WTC11 (cell line): ENCODE measurements around the gene SLC47A2. TPM values are rescaled to one million over a fixed set of nuclear protein-coding genes. Genes with fewer than 3 reads are reported as not detected.
A peak's percentile ranks its signal among the peaks of the same experiment; 100 is the strongest.

Experiments
- ATAC-seq: fragments of 200-7000 bp; cut with Tn5 transposase; 2 replicates; pipeline ENCODE4 v1.10.0; 2021; ENCODE audit warnings: mild to moderate bottlenecking, moderate library complexity
- CTCF ChIA-PET: fragments of 300-600 bp; sonication (Branson Sonifier 250); formaldehyde crosslinking; loops from one replicate; lab custom pipeline; 2021; ENCODE audit warnings: antibody characterized with exemption; lab: Charles Lee
- POLR2A ChIA-PET: fragments of 350-600 bp; sonication (Branson Sonifier 250); formaldehyde crosslinking; loops from one replicate; lab custom pipeline; 2021; ENCODE audit warnings: antibody characterized with exemption; lab: Charles Lee
- DNase-seq: peaks from one replicate; pipeline ENCODE4 v3.0.0; 2021; ENCODE audit warnings: low spot score
- H3K27ac Mint-ChIP-seq: 2 replicates; pipeline ENCODE4 v1.8.0; 2021; ENCODE audit warnings: mixed read lengths
- H3K27me3 Mint-ChIP-seq: 2 replicates; pipeline ENCODE4 v1.8.0; 2021; ENCODE audit warnings: low read depth, mild to moderate bottlenecking, moderate library complexity, mixed read lengths
- H3K36me3 Mint-ChIP-seq: 2 replicates; pipeline ENCODE4 v1.8.0; 2021; ENCODE audit warnings: mixed read lengths
- H3K4me1 Mint-ChIP-seq: 2 replicates; pipeline ENCODE4 v1.8.0; 2022; ENCODE audit warnings: mixed read lengths
- H3K4me3 Mint-ChIP-seq: 2 replicates; pipeline ENCODE4 v1.8.0; 2021; ENCODE audit warnings: mild to moderate bottlenecking, moderate library complexity, mixed read lengths
- H3K9me3 Mint-ChIP-seq: 2 replicates; pipeline ENCODE4 v1.8.0; 2021; ENCODE audit warnings: mixed read lengths
- ATF2 ChIP-seq: sonication (generic); formaldehyde crosslinking; IDR thresholded peaks from 2 replicates; pipeline ENCODE4 v1.8.1; 2022; ENCODE audit warnings: low read depth, missing genetic modification reagents, borderline replicate concordance
- CREB1 ChIP-seq: sonication (generic); formaldehyde crosslinking; IDR thresholded peaks from 2 replicates; pipeline ENCODE4 v1.8.0; 2023; ENCODE audit warnings: mild to moderate bottlenecking, missing genetic modification reagents
- CREM ChIP-seq: sonication (generic); formaldehyde crosslinking; IDR thresholded peaks from 2 replicates; pipeline ENCODE4 v1.8.1; 2022; ENCODE audit warnings: mild to moderate bottlenecking, missing genetic modification reagents, moderate library complexity
- E2F1 ChIP-seq: sonication (generic); formaldehyde crosslinking; IDR thresholded peaks from 2 replicates; pipeline ENCODE4 v1.8.0; 2022; ENCODE audit warnings: mild to moderate bottlenecking, missing genetic modification reagents
- EMX1 ChIP-seq: fragments of 250-450 bp; sonication (Bioruptor Pico); IDR thresholded peaks from 2 replicates; pipeline ENCODE4 v1.8.0; 2021; ENCODE audit warnings: mild to moderate bottlenecking
- ESRRA ChIP-seq: sonication (generic); formaldehyde crosslinking; IDR thresholded peaks from 2 replicates; pipeline ENCODE4 v1.8.1; 2022; ENCODE audit warnings: mild to moderate bottlenecking, missing genetic modification reagents, borderline replicate concordance
- ETV6 ChIP-seq: sonication (generic); formaldehyde crosslinking; IDR thresholded peaks from 2 replicates; pipeline ENCODE4 v1.8.1; 2022; ENCODE audit warnings: mild to moderate bottlenecking, missing genetic modification reagents
- FOXJ3 ChIP-seq: sonication (generic); formaldehyde crosslinking; IDR thresholded peaks from 2 replicates; pipeline ENCODE4 v1.9.0; 2021; ENCODE audit warnings: missing genetic modification reagents, mild to moderate bottlenecking, borderline replicate concordance
- FOXK1 ChIP-seq: sonication (generic); formaldehyde crosslinking; IDR thresholded peaks from 2 replicates; pipeline ENCODE4 v1.8.0; 2022; ENCODE audit warnings: mild to moderate bottlenecking, moderate library complexity, missing genetic modification reagents
- FOXP1 ChIP-seq: sonication (generic); formaldehyde crosslinking; IDR thresholded peaks from 2 replicates; pipeline ENCODE4 v1.8.0; 2022; ENCODE audit warnings: missing genetic modification reagents, mild to moderate bottlenecking, moderate library complexity, borderline replicate concordance
- GRHL2 ChIP-seq: fragments of 250-450 bp; sonication (Bioruptor Pico); IDR thresholded peaks from 2 replicates; pipeline ENCODE4 v1.8.0; 2022; ENCODE audit warnings: mild to moderate bottlenecking, moderate library complexity; ENCODE audit not compliant: insufficient replicate concordance, severe bottlenecking
- JAZF1 ChIP-seq: fragments of 250-450 bp; sonication (Bioruptor Pico); IDR thresholded peaks from 2 replicates; pipeline ENCODE4 v1.9.0; 2021; ENCODE audit warnings: moderate library complexity, mild to moderate bottlenecking, inconsistent platforms
- MLX ChIP-seq: sonication (generic); formaldehyde crosslinking; IDR thresholded peaks from 2 replicates; pipeline ENCODE4 v1.8.1; 2023; ENCODE audit warnings: mild to moderate bottlenecking, missing genetic modification reagents, moderate library complexity
- NFE2L1 ChIP-seq: sonication (generic); formaldehyde crosslinking; IDR thresholded peaks from 2 replicates; pipeline ENCODE4 v1.8.1; 2023; ENCODE audit warnings: missing genetic modification reagents
- NR2C2 ChIP-seq: sonication (generic); formaldehyde crosslinking; IDR thresholded peaks from 2 replicates; pipeline ENCODE4 v1.8.0; 2022; ENCODE audit warnings: mild to moderate bottlenecking, missing genetic modification reagents
- OVOL2 ChIP-seq: fragments of 250-450 bp; sonication (Bioruptor Pico); IDR thresholded peaks from 2 replicates; pipeline ENCODE4 v1.9.0; 2021; ENCODE audit warnings: mild to moderate bottlenecking, borderline replicate concordance
- PRRX2 ChIP-seq: fragments of 250-450 bp; sonication (Bioruptor Pico); IDR thresholded peaks from 2 replicates; pipeline ENCODE4 v1.8.0; 2021; ENCODE audit warnings: mild to moderate bottlenecking
- SMAD4 ChIP-seq: sonication (generic); formaldehyde crosslinking; IDR thresholded peaks from 2 replicates; pipeline ENCODE4 v1.8.0; 2022; ENCODE audit warnings: mild to moderate bottlenecking, missing genetic modification reagents
- SOX15 ChIP-seq: fragments of 250-450 bp; sonication (Bioruptor Pico); IDR thresholded peaks from 2 replicates; pipeline ENCODE4 v1.9.0; 2021; ENCODE audit warnings: mild to moderate bottlenecking
- TEAD1 ChIP-seq: sonication (generic); formaldehyde crosslinking; IDR thresholded peaks from 2 replicates; pipeline ENCODE4 v1.8.0; 2022; ENCODE audit warnings: mild to moderate bottlenecking, missing genetic modification reagents
- TP53 ChIP-seq: sonication (generic); formaldehyde crosslinking; IDR thresholded peaks from 2 replicates; pipeline ENCODE4 v1.8.1; 2023; ENCODE audit warnings: mild to moderate bottlenecking, missing genetic modification reagents
- ZNF219 ChIP-seq: sonication (generic); formaldehyde crosslinking; IDR thresholded peaks from 2 replicates; pipeline ENCODE4 v1.8.0; 2023; ENCODE audit warnings: missing genetic modification reagents, mild to moderate bottlenecking, borderline replicate concordance
- ZNF317 ChIP-seq: sonication (generic); formaldehyde crosslinking; IDR thresholded peaks from 2 replicates; pipeline ENCODE4 v1.8.1; 2023; ENCODE audit warnings: low read depth, mild to moderate bottlenecking, moderate library complexity, missing genetic modification reagents, borderline replicate concordance
- ZNF423 ChIP-seq: fragments of 250-450 bp; sonication (Bioruptor Pico); IDR thresholded peaks from 2 replicates; pipeline ENCODE4 v2.1.2; 2022; ENCODE audit warnings: mild to moderate bottlenecking, moderate library complexity
- ZNF671 ChIP-seq: fragments of 250-450 bp; sonication (Bioruptor Pico); IDR thresholded peaks from 2 replicates; pipeline ENCODE4 v1.8.0; 2021; ENCODE audit warnings: mild to moderate bottlenecking
- total RNA-seq: library from RNA; stranded (reverse); gene quantifications from 3 replicates; pipeline ENCODE4 v1.2.3, GENCODE V29; 2021
- TF ChIP-seq, protein P1 (sequence below): fragments of 250-450 bp; sonication (Bioruptor Pico); IDR thresholded peaks from 2 replicates; pipeline ENCODE4 v1.9.0; 2021; ENCODE audit warnings: mild to moderate bottlenecking
- TF ChIP-seq, protein P2 (sequence below): sonication (generic); formaldehyde crosslinking; IDR thresholded peaks from 2 replicates; pipeline ENCODE4 v1.8.0; 2022; ENCODE audit warnings: missing genetic modification reagents
- TF ChIP-seq, protein P3 (sequence below): fragments of 250-450 bp; sonication (Bioruptor Pico); IDR thresholded peaks from 2 replicates; pipeline ENCODE4 v2.1.2; 2022; ENCODE audit warnings: mild to moderate bottlenecking, moderate library complexity

Gene SLC47A2
- total RNA-seq, 1 experiment from 2014 or later = not detected

- no peak for TF ChIP-seq ZNF423 (CRISPR knock-in tag)
- TF ChIP-seq, all 79 proteins: peak for 0
Observed at GRCh38 chr17:19649274-19649541, 67.2 kb downstream of the SLC47A2 start (continued).

DNA sequence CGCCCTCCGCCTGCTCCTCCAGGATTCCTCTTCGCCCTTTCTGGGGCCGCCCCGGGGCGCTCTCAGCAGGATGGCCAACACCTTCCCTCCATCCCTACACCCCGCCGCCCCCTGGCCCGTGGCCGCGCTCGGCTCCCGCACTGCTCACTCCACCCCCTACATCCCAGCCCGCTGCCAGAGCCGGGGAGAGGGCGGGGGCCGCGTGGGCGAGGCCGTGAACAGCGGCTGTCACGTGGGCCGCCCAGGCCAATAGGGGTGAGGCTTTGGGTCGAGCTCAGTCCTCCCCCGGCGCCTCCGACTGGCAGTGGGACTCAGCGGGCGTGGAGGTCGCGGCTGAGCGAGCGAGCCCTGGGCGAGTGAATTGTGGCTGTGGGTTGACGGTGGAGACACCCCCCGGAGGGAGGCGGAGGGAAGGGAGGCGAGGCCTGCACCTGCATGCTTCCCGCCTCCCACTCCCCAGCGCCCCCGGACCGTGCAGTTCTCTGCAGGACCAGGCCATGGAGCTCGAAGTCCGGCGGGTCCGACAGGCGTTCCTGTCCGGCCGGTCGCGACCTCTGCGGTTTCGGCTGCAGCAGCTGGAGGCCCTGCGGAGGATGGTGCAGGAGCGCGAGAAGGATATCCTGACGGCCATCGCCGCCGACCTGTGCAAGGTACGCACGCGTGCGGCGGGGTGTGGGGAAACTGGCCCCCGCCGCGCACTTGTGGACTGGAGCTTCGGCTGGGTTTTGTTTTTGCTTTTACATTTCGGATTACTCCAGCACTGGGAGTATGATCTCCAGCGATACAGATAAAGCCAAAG, 67.7 kb downstream of the SLC47A2 start, which contains the start of gene ALDH3A2:
TSS of gene ALDH3A2 (plus strand) at position 277 of the 799 bp plus-strand sequence. CDS start at position 498, 221 bp downstream.
- Mint-ChIP-seq H3K27ac (peak within 1 kb of the TSS; percentile 84), H3K27me3 (peaks cover 8% of the 10 kb centered on the region), H3K4me1 (peaks cover 58% of the 10 kb centered on the region), H3K4me3 (peak within 1 kb of the TSS; percentile 92), H3K9me3 (peaks cover 6% of the 10 kb centered on the region), H3K36me3 (peaks cover 25% of the 10 kb centered on the region)
- DNase-seq (peak; percentile 89), ATAC-seq (peak; percentile 83)
- POLR2A ChIA-PET = interaction anchor here (0.6 to 2.5 kb wide), 11 partner anchors 11 to 286 kb away, joined by 3 to 14 read pairs (median 4); partner anchors contain the start of genes B9D1, MAPK7, SLC47A1 and ULK2
- CTCF ChIA-PET = interaction anchor here (0.5 to 4.2 kb wide), 33 partner anchors 11 to 327 kb away, joined by 3 to 42 read pairs (median 5); partner anchors contain the start of genes ALDH3A1, B9D1, MAPK7 and SLC47A1
- TF ChIP-seq FOXJ3 = no peak
- TF ChIP-seq CREM = peak; percentile 70; the same call in 1 of the 2 replicates
- TF ChIP-seq OVOL2 = no peak
- no peak for TF ChIP-seq EMX1 (CRISPR knock-in tag)
- no peak for TF ChIP-seq JAZF1 (CRISPR knock-in tag)
- no peak for TF ChIP-seq PRRX2 (CRISPR knock-in tag)
- TF ChIP-seq E2F1 (CRISPR knock-in tag) = peak; percentile 65; the same call in 1 of the 2 replicates
- peak; percentile 37; the same call in 1 of the 2 replicates for TF ChIP-seq NFE2L1 (CRISPR knock-in tag)
- no peak for TF ChIP-seq CREB1
- no peak for TF ChIP-seq MLX
- peak; percentile 70; the same call in 1 of the 2 replicates for TF ChIP-seq SMAD4 (CRISPR knock-in tag)
- no peak for TF ChIP-seq SOX15 (CRISPR knock-in tag)
- TF ChIP-seq ETV6 (CRISPR knock-in tag) = peak; percentile 86
- TF ChIP-seq ZNF671 (CRISPR knock-in tag) = no peak
- peak; percentile 67; the same call in 1 of the 2 replicates for TF ChIP-seq ZNF219
- TF ChIP-seq TEAD1 (CRISPR knock-in tag) = peak; percentile 70; the same call in 1 of the 2 replicates
- TF ChIP-seq ESRRA (CRISPR knock-in tag) = no peak; the same call in 1 of the 2 replicates
- no peak for TF ChIP-seq ATF2 (CRISPR knock-in tag)
- TF ChIP-seq NR2C2 = no peak
- no peak; the same call in none of the 2 replicates for TF ChIP-seq FOXK1 (CRISPR knock-in tag)
- TF ChIP-seq, protein P1, sequence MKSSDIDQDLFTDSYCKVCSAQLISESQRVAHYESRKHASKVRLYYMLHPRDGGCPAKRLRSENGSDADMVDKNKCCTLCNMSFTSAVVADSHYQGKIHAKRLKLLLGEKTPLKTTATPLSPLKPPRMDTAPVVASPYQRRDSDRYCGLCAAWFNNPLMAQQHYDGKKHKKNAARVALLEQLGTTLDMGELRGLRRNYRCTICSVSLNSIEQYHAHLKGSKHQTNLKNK = no peak
- TF ChIP-seq FOXP1 (CRISPR knock-in tag) = peak; percentile 34; the same call in 1 of the 2 replicates
- TF ChIP-seq ZNF317 (CRISPR knock-in tag) = peak; percentile 48; the same call in 1 of the 2 replicates
- TF ChIP-seq, protein P2, sequence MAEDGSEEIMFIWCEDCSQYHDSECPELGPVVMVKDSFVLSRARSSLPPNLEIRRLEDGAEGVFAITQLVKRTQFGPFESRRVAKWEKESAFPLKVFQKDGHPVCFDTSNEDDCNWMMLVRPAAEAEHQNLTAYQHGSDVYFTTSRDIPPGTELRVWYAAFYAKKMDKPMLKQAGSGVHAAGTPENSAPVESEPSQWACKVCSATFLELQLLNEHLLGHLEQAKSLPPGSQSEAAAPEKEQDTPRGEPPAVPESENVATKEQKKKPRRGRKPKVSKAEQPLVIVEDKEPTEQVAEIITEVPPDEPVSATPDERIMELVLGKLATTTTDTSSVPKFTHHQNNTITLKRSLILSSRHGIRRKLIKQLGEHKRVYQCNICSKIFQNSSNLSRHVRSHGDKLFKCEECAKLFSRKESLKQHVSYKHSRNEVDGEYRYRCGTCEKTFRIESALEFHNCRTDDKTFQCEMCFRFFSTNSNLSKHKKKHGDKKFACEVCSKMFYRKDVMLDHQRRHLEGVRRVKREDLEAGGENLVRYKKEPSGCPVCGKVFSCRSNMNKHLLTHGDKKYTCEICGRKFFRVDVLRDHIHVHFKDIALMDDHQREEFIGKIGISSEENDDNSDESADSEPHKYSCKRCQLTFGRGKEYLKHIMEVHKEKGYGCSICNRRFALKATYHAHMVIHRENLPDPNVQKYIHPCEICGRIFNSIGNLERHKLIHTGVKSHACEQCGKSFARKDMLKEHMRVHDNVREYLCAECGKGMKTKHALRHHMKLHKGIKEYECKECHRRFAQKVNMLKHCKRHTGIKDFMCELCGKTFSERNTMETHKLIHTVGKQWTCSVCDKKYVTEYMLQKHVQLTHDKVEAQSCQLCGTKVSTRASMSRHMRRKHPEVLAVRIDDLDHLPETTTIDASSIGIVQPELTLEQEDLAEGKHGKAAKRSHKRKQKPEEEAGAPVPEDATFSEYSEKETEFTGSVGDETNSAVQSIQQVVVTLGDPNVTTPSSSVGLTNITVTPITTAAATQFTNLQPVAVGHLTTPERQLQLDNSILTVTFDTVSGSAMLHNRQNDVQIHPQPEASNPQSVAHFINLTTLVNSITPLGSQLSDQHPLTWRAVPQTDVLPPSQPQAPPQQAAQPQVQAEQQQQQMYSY = peak; percentile 8; the same call in 1 of the 2 replicates
- TF ChIP-seq TP53 (CRISPR knock-in tag) = peak; percentile 84
- TF ChIP-seq, protein P3, sequence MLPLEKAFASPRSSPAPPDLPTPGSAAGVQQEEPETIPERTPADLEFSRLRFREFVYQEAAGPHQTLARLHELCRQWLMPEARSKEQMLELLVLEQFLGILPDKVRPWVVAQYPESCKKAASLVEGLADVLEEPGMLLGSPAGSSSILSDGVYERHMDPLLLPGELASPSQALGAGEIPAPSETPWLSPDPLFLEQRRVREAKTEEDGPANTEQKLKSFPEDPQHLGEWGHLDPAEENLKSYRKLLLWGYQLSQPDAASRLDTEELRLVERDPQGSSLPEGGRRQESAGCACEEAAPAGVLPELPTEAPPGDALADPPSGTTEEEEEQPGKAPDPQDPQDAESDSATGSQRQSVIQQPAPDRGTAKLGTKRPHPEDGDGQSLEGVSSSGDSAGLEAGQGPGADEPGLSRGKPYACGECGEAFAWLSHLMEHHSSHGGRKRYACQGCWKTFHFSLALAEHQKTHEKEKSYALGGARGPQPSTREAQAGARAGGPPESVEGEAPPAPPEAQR (CRISPR knock-in tag) = no peak
- TF ChIP-seq GRHL2 (CRISPR knock-in tag) = no peak
